WTC11 (cell line): ENCODE measurements around the gene SDHB.

ENCODE experiments used
- AFF4 ChIP-seq: sonication (generic); formaldehyde crosslinking; IDR thresholded peaks from 2 replicates; pipeline ENCODE4 v1.8.1; 2023; ENCODE audit warnings: mild to moderate bottlenecking, missing genetic modification reagents, borderline replicate concordance
- CREM ChIP-seq: sonication (generic); formaldehyde crosslinking; IDR thresholded peaks from 2 replicates; pipeline ENCODE4 v1.8.1; 2022; ENCODE audit warnings: mild to moderate bottlenecking, missing genetic modification reagents, moderate library complexity
- CTCF ChIP-seq: fragments of 200-600 bp; IDR thresholded peaks from 2 replicates; pipeline ENCODE4 v1.8.0; 2022; ENCODE audit warnings: antibody characterized with exemption
- E2F4 ChIP-seq: sonication (generic); formaldehyde crosslinking; IDR thresholded peaks from 2 replicates; pipeline ENCODE4 v1.8.1; 2022; ENCODE audit warnings: low read depth, mild to moderate bottlenecking, moderate library complexity, missing genetic modification reagents, borderline replicate concordance
- E2F5 ChIP-seq: sonication (generic); formaldehyde crosslinking; IDR thresholded peaks from 2 replicates; pipeline ENCODE4 v1.8.1; 2022; ENCODE audit warnings: mild to moderate bottlenecking, moderate library complexity, missing genetic modification reagents
- ETV6 ChIP-seq: sonication (generic); formaldehyde crosslinking; IDR thresholded peaks from 2 replicates; pipeline ENCODE4 v1.8.1; 2022; ENCODE audit warnings: mild to moderate bottlenecking, missing genetic modification reagents
- FOXP1 ChIP-seq: sonication (generic); formaldehyde crosslinking; IDR thresholded peaks from 2 replicates; pipeline ENCODE4 v1.8.0; 2022; ENCODE audit warnings: missing genetic modification reagents, mild to moderate bottlenecking, moderate library complexity, borderline replicate concordance
- GABPB1 ChIP-seq: sonication (generic); formaldehyde crosslinking; IDR thresholded peaks from 2 replicates; pipeline ENCODE4 v1.8.1; 2023; ENCODE audit warnings: mild to moderate bottlenecking, missing genetic modification reagents
- HMGA2 ChIP-seq: fragments of 250-450 bp; sonication (Bioruptor Pico); IDR thresholded peaks from 2 replicates; pipeline ENCODE4 v1.4.0; 2021; ENCODE audit warnings: mild to moderate bottlenecking, moderate library complexity
- MAX ChIP-seq: sonication (generic); formaldehyde crosslinking; IDR thresholded peaks from 2 replicates; pipeline ENCODE4 v1.8.0; 2022; ENCODE audit warnings: mild to moderate bottlenecking, missing genetic modification reagents
- SMAD3 ChIP-seq: sonication (generic); formaldehyde crosslinking; IDR thresholded peaks from 2 replicates; pipeline ENCODE4 v1.8.0; 2022; ENCODE audit warnings: missing genetic modification reagents, mild to moderate bottlenecking, borderline replicate concordance
- SP1 ChIP-seq: sonication (generic); formaldehyde crosslinking; conservative IDR thresholded peaks from 2 replicates; pipeline ENCODE4 v1.8.1; 2022; ENCODE audit warnings: missing genetic modification reagents
- TEAD4 ChIP-seq: sonication (generic); formaldehyde crosslinking; IDR thresholded peaks from 2 replicates; pipeline ENCODE4 v1.8.0; 2022; ENCODE audit warnings: mild to moderate bottlenecking, missing genetic modification reagents
- TP53 ChIP-seq: sonication (generic); formaldehyde crosslinking; IDR thresholded peaks from 2 replicates; pipeline ENCODE4 v1.8.1; 2023; ENCODE audit warnings: mild to moderate bottlenecking, missing genetic modification reagents

- no peak for TF ChIP-seq FOXP1 (CRISPR knock-in tag)
- TF ChIP-seq GABPB1 (CRISPR knock-in tag) = no peak
- TF ChIP-seq CTCF = no peak
- TF ChIP-seq AFF4 (CRISPR knock-in tag) = no peak
- TF ChIP-seq CREM (CRISPR knock-in tag) = no peak
- TF ChIP-seq ETV6 (CRISPR knock-in tag) = no peak
- TF ChIP-seq MAX (CRISPR knock-in tag) = no peak
- TF ChIP-seq SP1 (CRISPR knock-in tag) = no peak
- no peak for TF ChIP-seq E2F4 (CRISPR knock-in tag)
- no peak for TF ChIP-seq SMAD3 (CRISPR knock-in tag)
- TF ChIP-seq TEAD4 = no peak
- no peak for TF ChIP-seq E2F5 (CRISPR knock-in tag)
- TF ChIP-seq HMGA2 = no peak
- no peak for TF ChIP-seq TP53 (CRISPR knock-in tag)
Measured at GRCh38 chr1:17097787-17098186, 44.0 kb upstream of the SDHB start.
